Amygdala (tissue), 56 donors: ENCODE results near the gene MYO16.

Experiments used
- DNase-seq, 56 donors: peaks; one replicate each; lab custom pipeline; 2025; lab: John Stamatoyannopoulos, UW

MYO16 gene

DNA sequence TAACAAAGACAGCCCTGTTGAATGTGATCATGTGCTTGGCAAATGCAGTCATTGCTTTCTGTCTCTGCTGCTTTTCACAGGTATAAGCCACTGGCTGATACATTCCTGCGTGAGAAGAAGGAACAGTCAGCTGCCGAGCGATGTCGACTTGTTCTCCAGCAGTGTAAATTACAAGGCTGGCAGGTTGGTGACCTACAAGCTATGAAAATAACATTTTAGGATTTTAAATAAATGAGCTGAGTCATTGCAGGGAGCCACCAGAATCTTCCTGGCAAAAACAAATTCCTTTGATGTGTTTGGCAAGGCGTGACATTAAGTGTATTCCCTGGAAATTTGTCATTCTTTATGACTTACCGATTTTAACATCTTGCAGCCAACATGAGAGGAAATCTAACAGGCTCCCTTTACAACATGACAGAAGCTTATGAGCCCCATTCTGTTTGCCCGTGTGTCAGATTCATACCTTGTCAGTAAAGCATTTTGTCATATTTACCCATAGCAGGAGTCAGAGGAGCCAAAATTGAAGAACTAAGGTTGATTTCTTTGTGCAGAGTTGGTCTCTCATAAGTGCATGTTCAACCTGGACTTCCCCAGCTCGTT lies 471.4 kb downstream of the MYO16 start:
- peak in 1 of 56 donors; percentile 26 for DNase-seq

DNA sequence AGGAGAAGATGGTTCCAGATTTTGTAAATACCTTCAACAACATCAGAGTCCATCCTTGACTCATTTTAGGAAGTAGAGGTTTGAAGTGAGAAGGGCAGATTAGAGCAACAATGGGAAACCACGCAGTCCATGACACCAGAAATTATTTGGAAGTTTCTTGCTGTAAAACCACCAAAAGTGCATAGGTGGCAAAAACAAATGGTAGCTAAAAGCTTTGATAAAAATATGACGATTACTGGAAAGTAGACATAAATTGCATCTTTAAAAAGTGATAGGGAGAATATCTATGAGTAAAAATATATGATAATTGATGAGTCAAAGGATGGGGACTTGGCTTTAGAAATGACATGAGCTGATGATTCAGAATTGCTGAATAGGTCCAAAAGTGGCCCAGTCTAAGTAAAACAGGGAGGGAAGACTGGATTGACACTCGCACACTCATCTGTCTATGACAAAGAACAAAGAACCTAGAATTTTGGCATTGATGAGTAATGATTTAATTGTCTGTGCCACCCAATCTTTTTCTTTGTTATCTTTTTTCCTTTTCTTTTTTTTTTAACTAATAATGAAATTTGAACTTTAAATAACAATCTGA lies 472.2 kb downstream of the MYO16 start:
- DNase-seq, result no peak

DNA sequence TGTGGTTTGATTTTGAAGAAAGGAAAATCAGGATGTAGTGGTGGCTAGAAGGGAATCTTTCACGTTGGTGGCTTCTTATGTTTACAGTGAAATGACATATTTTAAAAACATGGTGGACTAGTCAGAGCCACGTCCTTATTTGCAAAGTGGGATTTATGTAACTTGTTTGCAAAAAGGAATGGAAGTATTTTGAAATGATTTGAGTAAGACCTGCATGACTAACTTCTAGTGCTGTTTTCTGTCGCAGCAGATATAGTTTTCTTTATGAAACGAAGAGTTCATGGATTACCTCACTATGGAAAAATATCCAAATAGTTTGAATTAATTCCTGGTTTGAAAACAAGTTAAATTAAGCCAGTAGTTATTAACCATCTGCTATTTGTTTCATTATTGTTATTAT lies 476.5 kb downstream of the MYO16 start:
- no peak for DNase-seq

- no peak for DNase-seq
These were observed 480.7 kb downstream of the MYO16 start for GRCh38 chr13:109110159-109110558.

- no peak for DNase-seq
These were observed 481.7 kb downstream of the MYO16 start for GRCh38 chr13:109111141-109111540.

GRCh38 chr13:109113427-109113826 lies 484.0 kb downstream of the MYO16 start:
- DNase-seq, result no peak

- DNase-seq, result no peak
These were observed 484.8 kb downstream of the MYO16 start for GRCh38 chr13:109114162-109114561.

DNA sequence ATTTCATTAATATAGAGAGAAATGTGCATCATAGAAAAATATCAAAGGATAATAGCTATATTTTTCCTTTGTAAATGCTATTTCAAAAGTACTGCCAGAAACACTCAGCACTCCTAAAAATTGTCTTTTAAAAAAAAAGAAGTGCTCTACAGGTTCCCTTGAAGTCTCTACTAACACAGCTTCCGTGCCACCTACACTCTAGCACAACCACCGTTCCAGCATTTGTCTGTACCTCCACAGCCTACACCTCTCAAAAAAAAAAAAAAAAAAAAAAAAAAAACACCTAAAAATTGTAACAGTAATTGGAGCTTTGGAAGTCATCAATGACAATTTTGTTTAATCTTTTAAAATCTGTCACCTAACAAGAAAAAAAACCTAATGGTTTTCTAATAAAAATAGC lies 485.6 kb downstream of the MYO16 start:
- DNase-seq, result peak in 1 of 56 donors; percentile 17

DNA sequence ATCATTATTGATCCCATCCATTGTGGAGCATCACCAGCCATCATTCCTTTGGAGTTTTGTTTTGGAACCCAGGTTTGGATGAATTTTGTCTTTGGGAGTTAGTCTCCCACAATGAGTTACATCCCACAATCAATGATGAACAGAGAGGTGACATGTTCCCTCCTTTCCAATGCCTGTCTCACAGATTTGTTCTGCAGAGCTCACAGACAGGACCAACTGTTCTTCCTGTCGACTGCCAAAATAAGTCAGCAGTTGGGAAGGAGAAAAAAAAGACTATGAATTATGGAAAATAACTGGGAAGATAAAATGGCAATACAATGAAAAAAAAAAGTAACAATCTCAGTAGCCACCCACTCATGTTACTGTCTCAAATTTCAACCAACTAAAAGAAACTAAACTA lies 489.1 kb downstream of the MYO16 start:
- DNase-seq, result no peak

GRCh38 chr13:109119896-109120295 lies 490.5 kb downstream of the MYO16 start:
- no peak for DNase-seq

DNA sequence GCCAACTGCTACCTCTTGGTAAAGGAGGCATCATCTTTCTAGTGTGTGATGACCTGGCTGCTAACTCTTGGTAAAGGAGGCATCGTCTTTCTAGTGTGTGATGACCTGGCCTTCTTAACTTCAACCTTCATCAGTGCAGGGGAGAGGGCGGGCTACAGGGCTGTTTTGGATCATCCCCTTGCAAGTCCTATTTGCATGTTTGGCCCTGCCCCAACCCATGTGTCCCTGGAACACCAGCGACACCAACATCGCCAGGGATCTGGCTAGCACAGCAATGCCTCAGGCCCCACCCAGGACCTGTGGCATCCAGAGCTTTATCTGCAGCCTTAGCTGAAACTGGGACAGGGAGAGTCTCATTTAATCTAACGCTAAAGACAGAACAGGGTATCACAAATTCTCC lies 492.4 kb downstream of the MYO16 start:
- no peak for DNase-seq

GRCh38 chr13:109123971-109124370 lies 494.6 kb downstream of the MYO16 start:
- DNase-seq, result no peak

DNA sequence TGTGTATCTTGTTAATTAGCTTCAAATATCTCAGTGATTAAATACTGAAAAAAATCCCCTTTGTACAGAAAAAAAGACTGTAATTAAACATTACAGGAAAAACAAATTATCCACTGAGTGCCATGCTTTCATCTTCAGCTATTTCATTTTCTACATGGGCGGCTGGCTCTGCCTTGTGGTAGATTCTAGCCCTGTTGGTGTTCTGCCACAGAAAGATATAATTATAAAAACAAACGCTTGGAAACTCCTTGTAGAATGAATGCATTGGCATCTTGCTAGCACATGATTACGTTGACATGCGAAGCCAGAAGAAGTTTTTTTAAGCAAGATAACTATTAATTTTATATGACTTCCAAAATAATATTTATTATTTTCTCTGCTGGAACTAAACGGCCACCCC lies 496.8 kb downstream of the MYO16 start:
- no peak for DNase-seq

GRCh38 chr13:109126891-109127641 lies 497.7 kb downstream of the MYO16 start:
- DNase-seq, result peak in 29 of 56 donors; percentile 8 to 77 (median 35)

DNA sequence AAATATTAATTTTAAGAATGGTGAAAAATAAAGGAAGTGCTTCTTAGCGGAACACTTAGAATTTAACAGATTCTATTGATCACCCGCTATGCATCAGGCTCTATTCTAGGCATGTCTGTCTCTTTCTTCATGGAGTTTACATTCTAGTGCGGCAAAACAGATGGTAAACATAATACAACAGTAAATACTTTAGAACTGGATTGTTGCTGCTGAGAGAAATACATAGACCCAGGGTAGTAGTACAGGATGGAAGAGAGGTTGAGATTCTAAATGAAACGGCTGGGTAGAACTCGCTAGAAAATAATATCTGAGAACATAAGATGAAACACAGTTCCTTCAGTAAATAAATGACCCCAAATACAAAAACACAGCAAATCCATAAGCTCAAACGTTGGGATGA lies 498.7 kb downstream of the MYO16 start:
- no peak for DNase-seq

DNA sequence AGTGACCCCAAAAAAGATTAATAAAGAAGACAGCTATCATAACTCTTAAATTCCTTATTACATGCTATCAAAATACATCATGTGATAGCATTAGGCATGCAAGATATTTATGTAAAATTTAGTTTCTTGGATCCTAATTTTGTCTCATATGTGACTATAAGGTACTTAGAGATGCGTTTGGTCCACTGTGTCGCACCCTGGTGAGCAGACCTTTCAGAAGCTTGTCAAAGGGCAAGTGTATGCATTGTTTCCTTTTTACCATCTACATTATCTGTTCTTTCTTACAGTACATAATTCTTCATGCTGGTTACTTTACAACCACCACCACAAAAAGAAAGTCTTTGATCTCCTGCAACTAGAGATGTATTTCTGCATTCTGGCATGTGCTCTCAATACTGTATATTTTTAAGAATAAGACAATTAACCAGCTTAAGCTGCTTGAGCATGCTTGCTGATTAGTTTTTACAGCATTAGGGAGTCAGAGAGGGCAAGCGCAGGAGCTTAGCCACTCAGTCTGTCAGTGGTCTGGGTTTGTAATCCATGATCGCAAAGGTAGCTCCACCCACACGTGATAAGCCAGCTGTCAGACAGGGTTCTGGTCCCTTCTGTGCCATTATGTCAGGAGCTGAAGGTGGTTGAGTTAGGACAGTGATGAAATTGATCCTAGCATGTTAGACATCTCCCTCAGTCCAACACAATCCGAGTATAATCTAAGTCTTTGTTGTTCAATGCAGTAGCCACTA lies 500.9 kb downstream of the MYO16 start:
- DNase-seq, result no peak

- peak in 2 of 56 donors; percentile 20 for DNase-seq
These were observed 502.4 kb downstream of the MYO16 start for GRCh38 chr13:109131698-109132257.

DNA sequence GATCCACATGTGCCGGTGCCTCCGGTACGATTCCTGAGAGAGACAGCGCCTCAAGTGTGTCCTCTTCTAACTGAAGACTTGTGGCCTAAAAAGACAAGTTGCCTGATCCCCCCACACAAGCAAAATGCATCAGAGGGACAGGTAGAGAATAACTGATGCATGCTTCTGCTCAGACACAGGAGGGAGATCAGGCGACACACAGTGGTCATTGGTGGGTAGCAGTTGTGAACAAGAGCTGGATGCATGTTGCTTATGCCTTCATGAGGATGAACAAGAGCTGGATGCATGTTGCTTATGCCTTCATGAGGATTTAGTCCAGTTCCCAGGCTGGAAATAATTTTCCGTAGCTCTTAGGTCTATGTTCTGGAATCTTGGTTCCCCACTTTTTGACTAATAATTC lies 505.6 kb downstream of the MYO16 start:
- DNase-seq, result no peak

GRCh38 chr13:109136873-109137272 lies 507.5 kb downstream of the MYO16 start:
- no peak for DNase-seq

DNA sequence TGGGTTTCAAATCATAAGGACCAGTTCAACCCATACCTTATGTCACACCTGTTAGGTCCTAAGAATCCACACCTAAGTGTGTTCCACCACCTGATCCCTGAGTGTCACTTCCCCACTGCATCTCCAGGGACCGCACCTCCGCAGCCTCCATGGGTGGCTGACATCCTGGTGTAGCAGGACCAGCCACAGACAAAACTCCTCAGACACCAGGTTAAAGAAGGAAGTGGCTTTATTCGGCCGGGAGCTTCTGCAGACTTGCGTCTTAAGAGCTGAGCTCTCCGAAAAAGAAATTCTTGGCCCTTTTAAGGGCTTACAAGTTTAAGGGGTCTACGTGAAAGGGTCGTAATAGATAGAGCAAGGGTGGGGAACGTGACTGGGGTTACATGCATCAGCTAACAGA lies 509.9 kb downstream of the MYO16 start:
- DNase-seq, result no peak

DNA sequence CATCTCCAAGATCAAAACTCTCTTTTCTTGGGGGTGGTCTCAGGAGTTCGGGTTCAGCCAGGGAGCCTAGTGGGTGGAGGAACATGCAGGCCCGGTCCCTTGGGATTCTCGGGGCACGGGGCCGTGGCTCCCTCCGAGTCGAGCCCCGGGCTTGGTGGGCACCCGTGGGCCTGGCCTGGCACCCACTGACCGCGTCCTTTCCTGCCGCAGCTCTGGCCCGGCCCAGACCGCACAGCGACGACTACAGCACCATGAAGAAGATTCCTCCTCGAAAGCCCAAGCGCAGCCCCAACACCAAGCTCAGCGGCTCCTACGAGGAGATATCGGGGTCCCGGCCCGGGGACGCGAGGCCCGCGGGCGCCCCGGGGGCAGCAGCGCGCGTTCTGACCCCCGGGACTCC lies 510.6 kb downstream of the MYO16 start:
- no peak for DNase-seq
